GM19467 (cell line): ENCODE results near the gene CDH22.

Experiments
- ATAC-seq: cut with Tn5 transposase; IDR thresholded peaks from one replicate; pipeline ENCODE4 v1.9.1; 2021; ENCODE audit warnings: mild to moderate bottlenecking, moderate library complexity; ENCODE audit not compliant: unreplicated experiment

CDH22 gene

DNA sequence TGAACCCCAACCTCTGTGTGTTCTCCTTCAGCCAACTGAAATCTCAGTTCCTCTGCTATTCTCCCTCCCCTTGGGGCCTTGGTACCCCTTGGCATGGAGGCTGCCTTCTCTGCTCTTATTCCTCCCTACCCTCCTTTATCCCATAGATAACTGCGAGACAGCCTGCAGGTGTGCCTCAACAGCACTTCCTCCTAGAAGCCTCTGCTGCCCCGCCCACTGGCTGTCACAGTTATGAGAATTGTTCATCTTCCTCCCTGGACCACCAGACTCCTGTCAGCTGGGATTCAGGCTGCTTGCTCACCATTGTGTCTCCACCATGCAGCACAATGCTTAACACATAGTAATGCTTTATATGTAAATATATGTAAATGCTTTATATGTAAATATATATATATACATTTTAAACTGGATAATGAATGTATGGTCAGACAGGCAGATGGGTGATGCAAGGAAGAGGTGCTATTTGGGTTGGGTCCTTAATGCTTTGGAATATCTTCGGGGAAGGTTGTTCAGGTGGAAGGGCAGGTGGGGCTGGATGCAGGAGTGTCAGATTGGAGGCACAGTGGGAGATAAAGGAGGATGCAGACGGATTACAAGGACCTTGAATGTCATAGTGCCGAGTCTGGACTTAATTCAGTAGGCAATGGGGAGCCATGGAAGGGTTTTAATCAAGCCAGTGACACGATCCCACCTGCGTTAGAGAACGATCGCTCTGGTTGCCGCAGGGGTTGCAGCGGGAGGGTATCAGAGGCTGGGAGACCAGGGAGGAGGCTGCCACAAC is 4.9 kb downstream of the CDH22 start:
- ATAC-seq: no peak

- no peak for ATAC-seq
These were observed 6.2 kb downstream of the CDH22 start for GRCh38 chr20:46302106-46302505.

DNA sequence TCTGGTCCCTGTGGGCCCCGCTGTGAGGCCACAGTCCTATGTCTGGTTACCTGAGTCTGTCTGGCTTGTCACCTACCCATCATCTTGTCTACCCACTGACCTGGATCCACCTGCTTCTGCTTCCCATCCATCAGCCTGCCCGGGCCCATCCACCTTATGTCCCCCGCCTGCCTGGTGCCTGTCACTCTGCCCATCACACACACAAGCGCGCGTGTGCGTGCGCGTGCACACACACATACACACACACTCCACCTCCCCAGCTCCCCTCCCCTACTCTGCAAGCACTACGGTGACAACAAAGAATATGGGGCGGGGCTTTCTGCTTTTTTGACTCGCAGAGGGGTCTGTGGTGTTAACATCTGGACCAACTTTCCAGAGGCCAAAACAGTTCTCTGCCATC is 8.0 kb downstream of the CDH22 start:
- ATAC-seq: no peak

- ATAC-seq: no peak
These were observed 9.2 kb downstream of the CDH22 start for GRCh38 chr20:46299078-46299477.

- no peak for ATAC-seq
These were observed 9.9 kb downstream of the CDH22 start for GRCh38 chr20:46298374-46298773.

DNA sequence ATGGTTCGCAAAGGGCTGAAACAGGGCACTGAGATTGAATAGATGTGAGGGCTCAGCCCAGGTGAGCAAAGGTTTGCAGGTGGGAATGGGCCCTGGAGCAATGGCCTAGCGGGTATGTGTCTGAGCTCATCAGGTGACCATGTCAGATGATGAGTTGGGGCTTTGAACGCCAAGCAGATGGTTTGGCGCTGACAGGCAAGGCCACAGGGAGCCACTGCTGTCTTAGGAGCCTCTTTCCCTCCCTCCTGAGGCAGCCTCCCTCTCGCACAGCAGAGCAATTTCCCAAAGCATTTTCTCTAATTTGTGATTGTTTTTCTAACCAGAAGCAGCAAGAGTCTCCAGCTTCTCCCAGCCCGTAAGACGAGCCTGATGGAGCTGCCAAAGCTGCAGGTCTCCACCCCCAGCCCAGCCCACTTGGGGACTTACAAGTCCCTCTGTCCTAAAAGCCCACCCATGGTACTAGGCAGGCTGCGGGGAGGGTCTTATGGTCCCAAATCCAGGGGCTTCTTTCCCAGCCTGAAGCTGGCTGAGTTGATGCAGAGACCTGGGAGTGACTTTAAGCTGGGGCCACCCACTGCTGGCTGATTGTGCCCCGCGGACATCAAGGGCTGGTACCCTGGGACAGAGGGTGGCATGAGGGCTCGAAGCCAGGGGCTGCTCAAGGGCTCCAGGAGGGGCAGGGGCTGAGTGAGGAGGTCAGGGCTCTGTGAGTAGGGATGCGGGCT is 11.6 kb downstream of the CDH22 start:
- ATAC-seq: no peak

GRCh38 chr20:46293084-46293483 is 15.2 kb downstream of the CDH22 start:
- ATAC-seq: no peak

- ATAC-seq: no peak
These were observed 16.9 kb downstream of the CDH22 start for GRCh38 chr20:46291401-46291800.

- ATAC-seq: no peak
These were observed 18.9 kb downstream of the CDH22 start for GRCh38 chr20:46289432-46289831.

- no peak for ATAC-seq
These were observed 21.3 kb downstream of the CDH22 start for GRCh38 chr20:46286977-46287376.

DNA sequence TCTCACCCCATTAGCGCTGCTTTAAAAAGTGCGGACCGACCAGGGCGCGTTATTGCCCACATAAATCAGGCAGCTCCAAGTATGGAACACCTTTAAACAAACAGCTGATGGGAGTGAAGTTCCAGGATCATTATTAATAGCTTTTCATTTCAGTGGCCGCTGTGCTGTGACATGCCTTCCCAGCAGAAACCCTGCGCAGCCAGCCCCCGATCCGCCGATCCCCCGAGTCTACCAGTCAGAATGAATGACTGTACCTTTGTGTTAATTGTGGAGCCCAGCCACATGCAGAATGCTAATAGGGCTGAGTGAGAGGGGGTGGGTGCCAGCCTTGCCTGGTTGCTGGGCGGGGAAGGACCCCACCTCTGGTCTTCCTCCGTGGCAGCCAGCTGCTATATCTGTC is 21.9 kb downstream of the CDH22 start:
- no peak for ATAC-seq

DNA sequence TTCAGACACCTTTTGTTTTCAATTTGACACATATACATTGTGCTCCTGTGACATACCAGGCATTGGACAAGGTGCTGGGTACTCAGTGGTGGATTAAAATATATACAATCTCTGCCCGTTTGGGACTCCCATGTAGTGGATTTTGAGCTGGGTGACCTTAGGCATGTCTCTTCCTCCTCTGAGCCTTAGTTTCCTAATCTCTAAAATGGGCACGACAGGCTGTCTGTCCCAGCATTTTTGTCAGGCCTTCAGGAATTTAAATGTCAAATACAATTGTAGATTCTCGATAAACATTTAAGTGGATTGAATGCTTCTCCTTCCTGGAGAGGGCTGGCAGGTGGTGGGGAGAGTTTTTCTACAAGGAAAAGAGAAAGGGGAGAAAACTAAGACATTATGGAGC is 22.6 kb downstream of the CDH22 start:
- no peak for ATAC-seq

DNA sequence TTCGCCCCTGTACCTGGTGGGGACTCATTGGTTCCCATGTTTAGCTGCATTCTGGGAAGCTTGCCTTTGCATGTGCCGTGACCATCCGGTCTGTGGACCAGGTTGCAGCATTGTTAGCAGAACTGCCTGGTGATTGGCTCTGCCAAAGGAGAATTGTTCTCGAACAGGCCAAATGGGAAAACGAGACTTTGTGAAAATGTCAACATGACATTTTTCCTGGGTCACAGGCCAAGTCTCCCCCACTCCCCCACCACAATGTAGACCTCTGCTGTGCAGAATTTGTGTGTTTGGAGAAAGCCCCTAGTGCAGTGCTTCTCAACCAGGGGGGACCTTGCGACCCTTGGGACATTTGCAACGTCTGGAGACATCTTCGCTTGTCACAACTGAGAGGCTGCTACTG is 23.2 kb downstream of the CDH22 start:
- no peak for ATAC-seq

DNA sequence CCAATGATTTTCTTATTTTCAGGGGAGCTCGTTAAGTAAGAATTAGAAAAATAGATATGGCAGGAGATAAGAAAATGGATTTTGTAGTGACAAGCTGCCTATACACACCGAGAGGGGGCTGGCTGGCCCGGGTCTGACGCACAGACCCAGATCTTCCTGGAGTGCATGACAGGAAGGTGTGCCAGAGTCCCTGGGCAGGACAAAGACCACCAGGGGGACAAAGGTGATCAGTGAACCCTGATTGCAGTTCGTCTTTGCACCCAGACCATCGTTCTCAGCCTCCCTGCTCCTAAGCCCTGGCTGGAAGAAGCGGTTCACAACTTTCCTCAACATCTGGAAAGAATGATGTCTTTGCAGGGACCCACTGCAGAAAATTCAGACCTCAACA is 24.3 kb downstream of the CDH22 start:
- ATAC-seq: no peak

DNA sequence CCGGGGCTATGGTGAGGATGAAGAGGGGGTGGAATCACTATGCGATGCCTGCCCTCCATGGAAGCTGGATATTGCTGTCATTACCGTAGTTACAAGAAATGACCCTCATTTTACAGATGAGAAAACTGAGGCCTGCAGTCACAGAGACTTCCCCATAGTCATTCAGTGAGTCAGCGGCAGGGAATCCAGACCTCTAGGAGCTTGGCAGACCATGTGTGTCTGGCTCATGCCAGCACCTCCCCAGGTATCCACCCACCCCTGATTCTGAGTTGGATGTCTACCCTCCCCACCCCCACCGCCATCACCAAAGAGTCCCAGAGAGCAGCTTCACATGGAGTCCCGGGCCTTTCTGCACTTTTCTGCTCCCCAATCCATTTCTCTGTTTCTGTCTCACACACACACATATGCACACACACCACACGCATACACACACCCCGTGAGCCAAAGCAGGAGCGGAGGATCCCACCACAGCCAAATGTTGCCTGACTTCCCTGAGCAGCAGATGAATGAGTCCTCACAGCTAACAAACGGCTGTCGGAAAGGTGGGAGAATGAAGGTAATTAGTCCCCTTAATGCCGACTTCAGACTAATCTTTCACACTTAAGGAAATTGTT is 24.8 kb downstream of the CDH22 start:
- no peak for ATAC-seq

DNA sequence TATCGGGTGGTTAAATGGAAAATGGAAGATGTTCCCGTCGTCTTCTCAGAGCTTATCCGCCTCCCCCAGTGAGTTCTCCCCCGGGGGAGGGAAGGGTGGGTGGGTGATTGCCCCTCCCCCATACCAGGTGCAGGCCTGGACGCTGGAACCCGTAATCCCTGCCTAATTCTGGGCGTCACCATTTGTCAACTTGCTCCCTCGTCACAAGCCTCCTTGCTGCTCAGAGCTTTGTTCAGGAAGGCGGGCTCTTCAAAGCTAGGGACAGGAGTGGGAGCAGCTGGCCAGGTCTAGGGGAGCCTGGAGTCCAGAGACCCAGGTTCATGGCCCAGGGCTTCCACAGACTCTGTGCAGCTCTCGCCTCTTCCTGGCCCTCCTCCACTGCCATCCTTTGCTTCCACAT is 25.6 kb downstream of the CDH22 start:
- ATAC-seq: no peak

- ATAC-seq: no peak
These were observed 29.2 kb downstream of the CDH22 start for GRCh38 chr20:46279103-46279502.

DNA sequence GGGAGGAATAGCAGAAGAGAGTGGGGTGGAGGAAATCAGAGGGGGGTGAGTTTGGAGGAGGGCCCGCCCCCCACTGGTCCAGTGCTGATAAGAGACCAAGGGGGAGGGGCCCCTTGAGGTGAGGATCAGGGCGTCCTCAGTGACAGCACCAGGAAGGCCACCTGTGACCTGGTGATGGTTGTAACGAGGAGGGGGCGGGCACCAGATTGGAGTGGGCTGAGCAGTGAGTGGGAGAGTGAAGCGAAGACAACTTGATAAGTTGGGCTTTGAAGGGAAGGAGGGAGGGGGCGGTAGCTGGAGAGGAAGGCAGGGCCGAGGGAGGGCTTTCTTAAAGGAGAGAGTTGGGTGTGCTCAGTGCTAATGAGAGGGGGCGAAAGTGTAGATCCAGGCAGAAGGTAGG is 30.7 kb downstream of the CDH22 start:
- no peak for ATAC-seq

- ATAC-seq: no peak
These were observed 31.8 kb downstream of the CDH22 start for GRCh38 chr20:46276531-46276930.

GRCh38 chr20:46275091-46275490 is 33.2 kb downstream of the CDH22 start:
- ATAC-seq: no peak

GRCh38 chr20:46273717-46274116 is 34.6 kb downstream of the CDH22 start:
- ATAC-seq: no peak

GRCh38 chr20:46272389-46273047 is 35.8 kb downstream of the CDH22 start:
- ATAC-seq: no peak
